ENCODE measurements around the gene SLIT1.

SLIT1 gene

GRCh38 chr10:97111615-97112014, 74.1 kb downstream of the SLIT1 start:
- no peak for DNase-seq (ENCODE audit: low spot score)
- TF ChIP-seq CTCF (IDR thresholded peaks at IDR 0.05; ENCODE audit: extremely low read depth, missing control alignments) = no peak

GRCh38 chr10:97109547-97109946, 76.2 kb downstream of the SLIT1 start:
- no peak for TF ChIP-seq CTCF (IDR thresholded peaks at IDR 0.05; ENCODE audit: extremely low read depth, missing control alignments)
- no peak for DNase-seq (ENCODE audit: low spot score)

GRCh38 chr10:97107551-97107950, 78.2 kb downstream of the SLIT1 start:
- DNase-seq (ENCODE audit: low spot score) = no peak

GRCh38 chr10:97106207-97106606, 79.6 kb downstream of the SLIT1 start:
- no peak for TF ChIP-seq CTCF (IDR thresholded peaks at IDR 0.05; ENCODE audit: extremely low read depth, missing control alignments)
- DNase-seq (ENCODE audit: low spot score) = no peak

More at GRCh38 chr10:97107551-97107950, 78.2 kb downstream of the SLIT1 start:
- no peak for TF ChIP-seq CTCF (IDR thresholded peaks at IDR 0.05; ENCODE audit: extremely low read depth, missing control alignments)

- no peak for DNase-seq (ENCODE audit: low spot score)
- no peak for TF ChIP-seq CTCF (IDR thresholded peaks at IDR 0.05; ENCODE audit: extremely low read depth, missing control alignments)
Observed at GRCh38 chr10:97105303-97105702, 80.5 kb downstream of the SLIT1 start.

- DNase-seq (ENCODE audit: low spot score) = no peak
- TF ChIP-seq CTCF (IDR thresholded peaks at IDR 0.05; ENCODE audit: extremely low read depth, missing control alignments) = no peak
Observed at GRCh38 chr10:97103316-97104080, 82.3 kb downstream of the SLIT1 start.

GRCh38 chr10:97102441-97102840, 83.3 kb downstream of the SLIT1 start:
- no peak for DNase-seq (ENCODE audit: low spot score)
- TF ChIP-seq CTCF (IDR thresholded peaks at IDR 0.05; ENCODE audit: extremely low read depth, missing control alignments) = no peak
